ENCODE measurements around the gene WDR73.

GRCh38 chr15:84597296-84597695 is 56.8 kb downstream of the WDR73 start:
- no peak for TF ChIP-seq POLR2AphosphoS5 (IDR thresholded peaks at IDR 0.05; ENCODE audit: low read depth, low read length)
- TF ChIP-seq REST (IDR thresholded peaks at IDR 0.05; ENCODE audit: insufficient read depth in 1 of 2, low read depth in 2 of 2, low read length in 2 of 2) = no peak
- no peak for TF ChIP-seq TAF1 (IDR thresholded peaks at IDR 0.05; ENCODE audit: borderline replicate concordance, insufficient read depth, low read length)
- TF ChIP-seq SIN3A (IDR thresholded peaks at IDR 0.05; ENCODE audit: borderline replicate concordance, insufficient read depth, low read length) = no peak
